DMS153 treated with DMSO at 0.1 percent for 48 hours (cell line): ENCODE data around the gene SRMS.
"Not testable (repeated sequence)": the region's sequence is repeated elsewhere in the genome, so short reads cannot be mapped to it uniquely, and the experiment has no call there.

Experiments
- DNase-seq: peaks from one replicate; lab custom pipeline; 2025; ENCODE audit not compliant: unreplicated experiment; lab: John Stamatoyannopoulos, UW

Gene SRMS

DNA sequence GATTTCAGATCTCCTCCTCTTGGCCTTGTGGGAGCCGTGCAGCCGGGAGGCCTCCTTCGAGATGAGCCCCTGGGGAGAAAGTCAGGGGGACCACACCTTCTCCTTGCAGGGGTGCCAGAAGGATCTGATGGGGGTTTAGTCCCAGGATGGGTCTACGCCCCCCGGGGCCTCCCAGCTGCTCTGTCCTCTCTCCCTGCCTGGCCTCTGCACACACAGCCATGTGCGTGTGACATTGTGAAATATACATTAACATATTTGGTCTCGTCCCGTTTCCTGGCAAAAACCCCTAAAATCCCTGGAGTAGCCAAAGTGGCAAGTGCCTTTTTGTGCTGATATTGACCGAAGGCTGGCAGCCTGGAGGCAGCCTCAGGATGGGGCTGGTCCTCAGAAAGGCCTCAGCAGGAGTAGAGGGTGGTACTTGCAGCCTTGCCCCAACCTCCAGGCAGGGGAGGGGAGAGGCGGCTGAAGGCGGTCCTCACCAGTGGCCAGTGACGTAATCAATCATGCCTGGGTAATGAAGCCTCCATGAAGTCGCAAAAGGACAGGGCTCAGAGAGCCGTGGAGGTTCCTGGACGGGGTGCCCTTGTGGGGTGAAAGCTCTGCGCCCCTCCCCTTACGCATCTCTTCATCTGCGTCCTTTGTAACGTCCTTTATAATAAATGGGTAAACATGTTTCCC lies 31.6 kb upstream of the SRMS start:
- no peak for DNase-seq

- DNase-seq: no peak
Measured at GRCh38 chr20:63578224-63579016, 30.9 kb upstream of the SRMS start.

DNA sequence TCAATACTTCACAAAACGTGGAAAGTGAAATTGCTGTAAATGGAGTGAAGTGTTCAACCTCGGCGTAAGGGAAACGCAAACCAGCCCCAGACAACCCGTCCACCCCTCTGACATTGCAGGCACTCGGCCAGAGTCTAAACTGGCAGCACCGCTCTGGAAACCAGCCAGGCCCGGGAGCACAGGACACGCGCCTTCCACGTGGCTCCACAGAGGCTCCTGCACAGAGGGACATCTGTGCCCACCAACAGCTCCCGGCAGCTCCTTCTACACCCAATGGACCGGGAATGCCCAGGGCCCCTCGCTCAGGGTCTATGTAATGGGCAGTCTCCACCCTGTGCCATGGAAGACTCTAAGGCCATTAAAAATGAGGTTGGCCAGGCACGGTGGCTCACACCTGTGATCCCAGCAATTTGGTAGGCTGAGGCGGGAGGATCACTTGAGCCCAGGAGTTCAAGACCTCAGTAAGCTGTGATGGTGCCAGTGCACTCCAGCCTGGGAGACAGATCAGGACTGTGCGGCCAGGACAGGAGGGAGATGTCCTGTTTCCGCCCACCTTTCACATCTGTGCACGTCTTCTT lies 29.9 kb upstream of the SRMS start:
- no peak for DNase-seq

DNA sequence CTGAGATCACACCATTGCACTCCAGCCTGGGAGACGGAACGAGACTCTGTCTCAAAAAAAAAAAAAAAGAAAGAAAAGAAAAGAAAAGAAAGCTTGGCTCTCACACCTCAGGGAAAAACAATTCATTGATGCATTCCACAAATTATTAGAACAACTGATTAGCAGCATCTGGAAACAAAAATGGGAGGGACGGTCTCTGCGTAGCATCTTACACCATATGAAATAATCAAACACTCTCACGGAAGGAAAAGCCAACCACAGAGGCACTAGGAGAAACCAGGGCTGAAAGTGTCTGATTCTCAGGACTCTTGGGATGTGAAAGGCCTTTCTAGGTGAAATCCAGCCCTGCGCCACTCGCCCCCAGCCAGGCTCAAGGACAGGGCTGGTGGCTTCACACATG lies 28.8 kb upstream of the SRMS start:
- DNase-seq: no peak

DNA sequence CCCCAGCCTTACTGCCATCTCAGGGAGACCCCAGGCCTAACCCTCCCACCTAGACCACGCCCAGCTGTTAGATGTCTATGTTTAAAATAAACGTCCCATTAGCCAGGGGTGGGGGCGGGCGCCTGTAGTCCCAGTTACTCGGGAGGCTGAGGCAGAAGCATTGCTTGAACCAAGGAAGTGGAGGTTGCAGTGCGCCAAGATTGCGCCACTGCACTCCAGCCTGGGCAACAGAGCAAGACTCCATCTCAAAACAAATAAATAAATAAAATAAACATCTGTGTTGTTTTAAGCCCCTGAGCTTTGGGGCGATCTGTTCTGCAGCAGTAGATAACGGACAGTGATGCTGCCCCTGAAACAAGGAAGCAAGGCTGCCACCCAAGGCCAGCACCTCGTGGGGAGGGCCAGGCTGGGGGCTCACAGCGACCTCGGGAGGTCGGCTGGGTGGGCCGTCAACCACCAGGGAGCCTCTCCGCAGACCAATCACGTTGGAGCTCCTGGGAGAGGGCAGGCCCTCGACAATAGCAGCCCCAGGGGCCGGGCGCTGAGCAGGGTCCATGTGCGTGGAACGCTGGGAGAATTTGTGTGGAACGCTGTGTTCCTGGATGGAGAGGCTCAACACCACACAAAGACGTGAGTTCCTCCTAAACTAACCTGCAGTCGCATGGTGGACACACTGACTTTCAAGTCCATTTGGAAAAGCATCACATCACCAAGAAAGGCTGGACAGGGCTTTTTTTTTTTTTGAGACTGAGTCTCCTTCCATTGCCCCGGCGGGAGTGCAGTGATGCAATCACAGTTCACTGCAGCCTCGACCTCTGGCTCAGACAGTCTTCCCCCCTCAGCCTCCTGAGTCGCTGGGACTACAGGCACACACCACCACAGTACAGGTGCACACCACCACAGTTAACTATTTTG lies 27.5 kb upstream of the SRMS start:
- no peak for DNase-seq

DNA sequence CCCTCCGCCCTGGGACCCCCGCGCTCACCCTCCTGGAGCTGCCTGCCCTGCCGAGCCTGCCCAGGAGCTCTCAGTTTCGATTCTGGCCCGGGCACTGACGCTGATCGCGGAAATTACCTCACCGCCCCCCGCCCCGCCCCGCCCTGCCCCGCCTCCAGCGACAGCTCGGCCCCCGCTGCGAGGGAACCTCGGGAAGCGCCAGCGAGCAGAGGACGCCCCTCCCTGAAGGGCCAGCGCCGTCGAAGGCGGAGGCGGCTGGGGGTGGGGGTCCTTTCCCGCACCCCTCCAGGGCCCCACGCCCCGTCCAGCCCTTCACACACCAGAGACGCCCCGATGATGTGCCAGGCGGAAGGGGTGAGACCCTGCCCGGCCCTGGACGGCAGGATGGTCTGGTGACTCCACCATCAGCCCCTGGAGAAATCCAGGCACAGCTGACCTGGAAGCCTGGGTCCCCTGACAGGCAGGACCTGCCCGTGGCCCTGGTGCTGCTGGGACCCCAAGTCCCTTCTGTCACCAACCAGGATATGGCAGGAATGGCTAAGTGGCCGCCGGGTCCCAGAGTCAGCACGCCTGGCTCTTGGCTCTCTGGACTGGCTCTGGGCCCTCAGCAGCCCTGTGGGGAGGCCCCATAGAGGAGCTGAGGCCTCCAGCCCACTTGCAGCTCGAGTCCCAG lies 26.7 kb upstream of the SRMS start, which contains the start of gene HELZ2:
Gene HELZ2 (minus strand): TSS at position 84 of the 673 bp plus-strand sequence. CDS start 1,854 bp downstream, outside the sequence.
- DNase-seq: no peak

DNA sequence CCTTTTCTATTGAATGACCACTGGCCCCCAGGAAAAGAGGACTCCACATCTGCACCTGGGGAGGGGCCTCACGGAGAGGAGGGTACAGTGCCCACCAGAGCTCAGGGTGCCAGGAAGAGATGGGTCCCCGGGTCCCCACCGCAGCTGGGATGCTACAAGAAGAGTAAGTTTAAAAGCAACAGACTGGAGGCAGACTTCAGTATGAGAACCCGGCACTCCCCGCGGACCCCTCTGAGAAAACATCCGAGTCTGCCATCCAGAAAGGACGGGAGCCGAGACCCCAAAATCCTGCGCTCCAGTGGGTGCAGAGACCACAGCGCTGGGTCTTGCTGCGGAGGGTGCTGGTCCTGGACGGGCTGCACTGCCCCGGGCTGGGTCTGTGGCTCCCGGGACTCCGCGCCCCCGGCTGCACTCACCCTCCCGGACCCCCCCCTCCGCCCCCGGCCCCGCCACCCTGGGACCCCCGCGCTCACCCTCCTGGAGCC lies 26.1 kb upstream of the SRMS start:
- DNase-seq: no peak

GRCh38 chr20:63572788-63573646 lies 25.5 kb upstream of the SRMS start:
- DNase-seq: no peak

DNA sequence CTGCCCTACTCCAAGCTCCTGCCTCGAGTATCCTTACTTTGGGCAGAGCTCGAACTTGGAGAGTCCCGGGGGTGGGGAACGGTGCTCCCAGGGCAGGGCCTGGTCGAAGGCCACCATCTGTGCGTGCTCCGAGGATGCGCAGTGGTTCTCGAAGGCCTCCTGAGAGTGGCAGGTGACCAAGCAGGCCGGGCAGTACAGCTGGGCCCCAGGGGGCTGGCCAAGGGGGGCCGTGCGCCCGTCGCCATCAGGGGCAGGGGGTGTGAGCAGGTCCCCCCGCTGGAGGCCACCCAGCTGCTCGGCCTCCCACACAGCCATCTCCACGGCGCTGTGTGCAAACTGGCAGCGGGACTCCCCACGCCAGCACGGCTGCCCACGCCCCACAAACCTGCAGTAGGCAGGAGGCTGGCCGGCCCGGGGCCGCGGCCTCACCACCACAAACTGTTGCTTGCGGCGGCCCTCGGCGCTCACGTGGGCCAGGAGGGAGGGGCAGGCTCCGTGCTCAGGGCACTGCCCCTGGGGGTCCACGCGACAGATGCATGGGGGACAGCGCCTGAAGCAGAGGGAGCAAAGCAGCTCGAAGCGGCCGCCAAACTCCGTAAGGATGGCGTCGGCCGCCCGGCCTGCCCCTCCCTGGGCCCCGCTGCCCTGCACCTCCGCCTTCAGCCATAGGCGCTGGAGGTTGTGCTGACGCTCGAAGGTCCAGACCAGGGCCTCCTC lies 24.7 kb upstream of the SRMS start:
- no peak for DNase-seq

- not testable (repeated sequence) for DNase-seq
Measured at GRCh38 chr20:63571087-63571478, 23.5 kb upstream of the SRMS start.

- DNase-seq: no peak
Measured at GRCh38 chr20:63570281-63571086, 22.9 kb upstream of the SRMS start.

DNA sequence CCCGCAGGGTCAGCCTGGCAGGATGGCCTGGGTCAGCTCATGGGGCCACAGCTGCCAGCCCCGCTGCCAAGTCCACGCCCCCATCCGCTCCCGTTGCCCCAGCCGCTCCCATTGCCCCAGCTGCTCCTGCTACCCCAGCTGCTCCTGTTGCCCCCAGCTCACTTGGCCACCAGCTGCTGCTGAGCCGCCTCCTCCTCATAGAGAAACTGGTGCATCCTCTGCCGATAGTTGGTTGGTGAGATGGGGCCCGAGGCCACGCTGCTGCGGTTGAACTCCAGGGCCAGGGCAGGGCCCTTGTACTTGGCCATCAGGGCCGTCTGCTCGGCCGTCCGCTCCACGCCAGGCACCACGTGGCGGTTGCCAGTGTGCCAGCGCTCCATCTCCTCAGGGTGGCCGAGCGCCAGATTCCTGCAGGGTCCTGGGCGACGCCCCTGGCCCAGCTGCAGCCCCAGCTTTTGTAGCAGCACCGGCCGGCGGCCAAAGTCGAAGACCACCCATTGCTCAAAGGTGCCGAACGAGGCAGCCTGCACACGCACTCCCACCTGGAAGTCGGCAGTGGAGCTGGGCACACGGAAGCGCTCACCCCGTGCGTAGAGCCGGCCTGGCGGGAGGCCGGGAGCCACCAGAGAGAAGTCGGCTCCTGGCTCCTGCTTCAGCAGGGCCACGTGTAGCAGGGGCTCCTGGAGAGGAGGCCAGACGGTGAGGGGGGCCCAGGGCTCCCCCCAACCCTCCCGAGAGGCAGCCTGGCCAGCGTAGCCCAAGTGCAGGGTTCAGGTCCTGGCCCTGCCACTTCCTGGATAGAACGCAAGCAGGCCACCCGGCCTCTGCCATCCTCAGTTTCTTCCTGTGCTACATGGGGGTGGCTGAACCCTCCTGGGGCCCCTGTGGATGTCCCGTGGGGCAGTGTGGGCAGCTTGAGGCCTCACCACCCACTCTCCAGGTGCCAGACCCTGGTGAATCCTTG lies 21.7 kb upstream of the SRMS start:
- no peak for DNase-seq

GRCh38 chr20:63568170-63568981 lies 20.8 kb upstream of the SRMS start:
- no peak for DNase-seq

- no peak for DNase-seq
Measured at GRCh38 chr20:63567386-63568169, 20.0 kb upstream of the SRMS start.

DNA sequence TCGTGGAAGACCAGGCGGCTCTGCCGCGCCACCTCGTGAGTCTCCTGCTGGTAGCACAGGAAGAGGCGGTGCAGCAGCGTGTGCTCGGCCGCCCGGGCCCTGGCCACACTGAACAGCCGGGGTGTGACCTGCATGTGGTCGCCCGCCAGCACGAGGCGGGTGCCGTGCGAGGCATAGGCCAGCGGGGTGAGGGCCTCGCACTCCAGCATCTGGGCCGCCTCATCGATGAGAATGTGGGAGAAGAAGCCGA lies 19.5 kb upstream of the SRMS start:
- no peak for DNase-seq
